Thyroid gland (tissue), 4 donors: Measurements from ENCODE around the gene EML6.

Source experiments
- POLR2A ChIP-seq, 2 donors: fragments of 450-650 bp; IDR thresholded peaks; one replicate each; pipeline ENCODE4 v1.6.1; 2017; ENCODE audit warnings: antibody characterized with exemption in 2 of 2, mild to moderate bottlenecking in 2 of 2, moderate library complexity in 1 of 2
- TF ChIP-seq, protein P1 (sequence below), 6 experiments: fragments of 200-600 bp in 3 of 6; fragments of 450-650 bp in 3 of 6; sonication (generic) in 3 of 6; IDR thresholded peaks; one replicate each; pipeline ENCODE4 v1.5.1; 2016 to 2019; ENCODE audit warnings: antibody characterized with exemption in 6 of 6, mild to moderate bottlenecking in 2 of 6, inconsistent platforms in 1 of 6, moderate library complexity in 1 of 6

DNA sequence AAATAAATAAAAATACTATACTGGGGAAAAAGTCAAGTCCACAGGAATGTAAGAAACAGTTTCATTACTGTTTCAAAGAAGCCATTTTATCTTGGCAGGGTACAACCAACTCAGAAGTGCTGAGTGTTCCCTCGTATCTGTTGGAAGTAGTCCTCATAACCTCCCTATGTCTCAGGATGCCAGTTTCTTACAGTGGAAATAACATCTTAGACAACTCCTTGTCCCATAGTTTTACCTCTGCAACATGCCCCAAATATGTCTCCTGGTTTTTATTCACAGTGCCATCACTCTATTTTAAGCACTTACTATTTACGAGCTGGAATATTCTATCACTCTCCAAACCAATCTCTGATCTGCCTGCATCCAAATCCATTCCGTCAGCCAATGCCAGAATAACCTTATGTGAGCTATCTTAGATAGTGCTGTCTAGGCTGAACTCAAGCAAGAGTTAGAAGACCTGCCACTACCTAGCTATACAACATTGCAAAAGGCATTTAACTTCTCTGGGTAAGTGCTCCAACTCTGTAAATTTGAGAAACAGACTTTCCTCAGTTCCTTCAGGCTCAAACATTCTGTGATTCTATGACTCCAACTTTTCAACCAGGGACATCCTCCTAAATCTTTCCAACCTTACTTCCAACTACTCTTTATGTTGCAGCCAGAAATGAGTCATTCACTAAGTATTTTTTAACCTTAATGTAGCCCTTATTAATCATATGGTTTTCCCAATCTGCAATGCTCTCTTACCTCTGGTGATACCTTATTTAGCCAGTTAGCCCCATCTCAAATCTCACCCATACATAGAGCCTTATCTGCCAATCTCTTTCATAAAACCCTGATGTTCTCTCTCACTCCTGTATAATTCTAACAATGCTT is 260.1 kb downstream of the EML6 start:
- TF ChIP-seq POLR2A (IDR thresholded peaks at IDR 0.05), result no peak
- TF ChIP-seq, protein P1, sequence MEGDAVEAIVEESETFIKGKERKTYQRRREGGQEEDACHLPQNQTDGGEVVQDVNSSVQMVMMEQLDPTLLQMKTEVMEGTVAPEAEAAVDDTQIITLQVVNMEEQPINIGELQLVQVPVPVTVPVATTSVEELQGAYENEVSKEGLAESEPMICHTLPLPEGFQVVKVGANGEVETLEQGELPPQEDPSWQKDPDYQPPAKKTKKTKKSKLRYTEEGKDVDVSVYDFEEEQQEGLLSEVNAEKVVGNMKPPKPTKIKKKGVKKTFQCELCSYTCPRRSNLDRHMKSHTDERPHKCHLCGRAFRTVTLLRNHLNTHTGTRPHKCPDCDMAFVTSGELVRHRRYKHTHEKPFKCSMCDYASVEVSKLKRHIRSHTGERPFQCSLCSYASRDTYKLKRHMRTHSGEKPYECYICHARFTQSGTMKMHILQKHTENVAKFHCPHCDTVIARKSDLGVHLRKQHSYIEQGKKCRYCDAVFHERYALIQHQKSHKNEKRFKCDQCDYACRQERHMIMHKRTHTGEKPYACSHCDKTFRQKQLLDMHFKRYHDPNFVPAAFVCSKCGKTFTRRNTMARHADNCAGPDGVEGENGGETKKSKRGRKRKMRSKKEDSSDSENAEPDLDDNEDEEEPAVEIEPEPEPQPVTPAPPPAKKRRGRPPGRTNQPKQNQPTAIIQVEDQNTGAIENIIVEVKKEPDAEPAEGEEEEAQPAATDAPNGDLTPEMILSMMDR (IDR thresholded peaks at IDR 0.05), result no peak
